GM18526 (cell line): ENCODE data around the gene MRTFA.

Source experiments
- POLR2A ChIP-seq: IDR thresholded peaks from 3 replicates; pipeline ENCODE4 v1.6.1; 2011; ENCODE audit not compliant: insufficient read length; ENCODE audit errors: extremely low read depth

The MRTFA gene

DNA sequence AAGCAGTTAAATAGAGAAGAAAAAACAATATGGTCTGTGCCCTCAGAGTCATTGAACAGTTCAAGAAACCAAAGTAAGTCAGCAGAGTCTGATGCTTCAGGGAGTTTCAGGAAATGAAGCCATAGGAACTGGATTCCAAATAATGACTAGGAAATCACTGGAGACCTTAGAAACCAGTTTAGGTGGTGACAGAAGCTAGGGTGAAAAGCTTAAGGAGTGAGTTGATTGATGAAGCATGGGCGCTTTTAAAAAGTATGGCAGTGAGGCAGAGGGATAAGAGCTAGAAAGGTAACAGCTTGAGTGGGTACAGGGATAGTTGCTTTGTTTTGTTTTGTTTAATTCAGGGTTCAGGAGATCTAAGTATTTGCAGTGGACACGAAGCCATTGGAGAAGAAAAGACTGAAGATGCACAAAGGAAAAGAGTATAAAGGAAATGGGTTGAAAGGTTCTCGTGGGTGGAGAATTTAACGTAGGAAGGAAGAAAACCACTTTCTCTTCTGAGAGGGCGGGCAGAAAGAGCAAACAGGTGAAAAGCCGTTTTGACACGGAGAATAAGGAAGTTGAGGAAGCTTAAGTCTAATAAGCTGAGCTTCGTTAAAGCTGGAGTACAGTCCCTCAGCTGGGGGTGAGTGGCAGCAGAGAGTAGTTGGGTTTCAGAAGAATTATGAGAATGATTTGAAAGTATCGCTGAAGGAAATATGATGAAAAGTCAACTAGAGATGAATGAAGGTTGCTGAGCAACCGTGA, 251.3 kb downstream of the MRTFA start:
- TF ChIP-seq POLR2A, result no peak

DNA sequence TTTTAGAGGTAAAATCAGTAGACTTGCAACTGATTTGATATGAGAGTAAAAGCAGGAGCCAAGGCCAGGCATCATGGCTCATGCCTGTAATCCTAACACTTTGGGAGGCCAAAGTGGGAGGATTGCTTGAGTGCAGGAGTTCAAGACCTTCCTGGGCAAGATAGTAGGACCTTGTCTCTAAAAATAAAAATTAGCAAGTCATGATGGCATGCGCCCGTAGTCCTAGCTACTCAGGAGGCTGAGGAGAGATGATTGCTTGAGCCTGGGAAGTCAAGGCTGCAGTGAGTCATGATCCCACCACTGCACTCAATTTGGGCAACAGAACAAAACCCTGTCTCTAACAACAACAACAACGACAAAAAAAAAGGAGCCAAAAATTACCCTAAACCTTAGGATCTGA, 252.6 kb downstream of the MRTFA start:
- no peak for TF ChIP-seq POLR2A

DNA sequence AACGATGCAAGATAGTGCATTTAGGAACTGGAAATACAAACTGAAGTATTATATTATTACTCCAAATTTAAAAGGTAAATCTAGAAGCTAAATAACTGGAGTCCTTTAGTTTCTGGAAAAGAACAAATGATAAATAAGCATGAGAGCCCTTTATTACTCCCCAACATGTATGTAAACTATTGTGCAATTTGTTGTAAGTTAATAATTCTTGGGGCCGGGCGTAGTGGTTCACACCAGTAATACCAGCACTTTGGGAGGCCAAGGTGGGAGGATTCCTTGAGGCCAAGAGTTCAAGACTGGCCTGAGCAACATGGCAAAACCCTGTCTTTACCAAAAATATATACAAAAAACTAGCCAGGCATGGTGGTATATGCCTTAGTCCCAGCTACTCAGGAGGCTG, 255.1 kb downstream of the MRTFA start:
- no peak for TF ChIP-seq POLR2A

DNA sequence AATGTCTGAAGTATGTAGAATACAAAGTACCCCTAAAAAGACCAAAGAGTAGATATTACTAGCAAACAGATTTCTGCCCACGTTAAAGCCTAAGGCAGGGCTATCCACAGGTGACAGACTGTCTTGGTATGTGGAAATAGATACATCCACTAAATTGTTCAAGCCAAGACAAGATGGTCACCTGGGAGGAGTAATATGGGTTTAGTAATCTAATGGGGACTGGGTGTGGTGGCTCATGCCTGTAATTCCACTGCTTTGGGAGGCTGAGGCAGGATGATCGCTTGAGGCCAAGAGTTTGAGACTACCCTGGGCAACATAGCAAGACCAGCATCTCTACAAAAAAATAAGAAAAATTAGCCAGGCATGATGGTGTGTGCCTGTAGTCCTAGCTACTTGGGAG, 258.6 kb downstream of the MRTFA start:
- no peak for TF ChIP-seq POLR2A

GRCh38 chr22:40376149-40376548, 260.4 kb downstream of the MRTFA start:
- TF ChIP-seq POLR2A, result no peak

DNA sequence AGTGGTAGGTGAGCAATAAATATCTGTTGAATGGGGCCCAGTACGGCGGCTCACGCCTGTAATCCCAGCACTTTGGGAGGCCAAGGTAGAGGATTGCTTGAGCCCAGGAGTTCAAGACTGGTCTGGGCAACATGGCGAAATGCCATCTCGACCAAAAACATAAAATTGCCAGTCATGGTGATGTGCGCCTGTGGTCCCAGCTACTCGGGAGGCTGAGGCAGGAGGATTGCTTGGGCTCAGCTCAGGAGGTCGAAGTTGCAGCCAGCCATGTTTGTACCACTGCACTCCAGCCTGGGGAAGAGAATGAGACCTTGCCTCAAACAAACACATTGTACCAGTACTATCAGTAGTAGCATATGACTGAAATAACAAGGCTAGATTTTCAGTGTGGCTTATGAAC, 262.0 kb downstream of the MRTFA start:
- no peak for TF ChIP-seq POLR2A

DNA sequence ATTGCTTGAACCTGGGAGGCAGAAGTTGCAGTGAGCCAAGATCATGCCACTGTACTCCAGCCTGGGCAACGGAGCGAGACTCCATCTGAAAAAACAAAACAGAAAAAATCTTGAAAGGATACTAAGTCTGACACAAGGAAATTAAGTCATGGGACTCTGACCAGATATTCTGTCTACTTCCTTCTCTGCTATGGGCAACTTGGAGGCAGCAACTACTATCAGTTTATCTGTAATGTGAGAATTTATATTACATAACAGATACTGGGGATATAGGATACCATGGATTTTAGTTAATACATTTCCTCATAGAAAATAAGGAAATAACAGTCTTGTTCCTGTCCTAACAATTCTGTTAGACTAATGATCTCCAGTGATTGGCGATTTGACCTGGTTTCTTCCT, 267.7 kb downstream of the MRTFA start:
- TF ChIP-seq POLR2A, result no peak

DNA sequence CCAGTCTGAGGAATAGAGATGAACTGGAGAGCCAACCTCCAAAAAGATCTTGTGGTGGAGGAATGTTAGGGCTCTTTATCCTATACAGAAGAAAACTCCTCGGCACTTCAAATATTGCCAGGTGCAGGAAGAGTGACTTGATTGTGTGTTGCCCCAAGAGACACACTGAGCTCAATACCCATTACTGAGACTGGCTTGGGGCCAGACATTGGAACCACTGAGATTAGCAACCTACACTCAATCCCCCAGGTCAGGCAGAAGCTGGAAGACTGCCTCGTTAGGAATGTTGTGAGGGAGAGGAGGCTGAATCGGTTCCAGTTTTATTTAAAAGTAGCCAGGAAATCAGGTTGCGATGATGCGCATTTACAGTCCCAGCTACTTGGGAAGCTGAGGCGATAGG, 268.5 kb downstream of the MRTFA start:
- TF ChIP-seq POLR2A, result no peak

DNA sequence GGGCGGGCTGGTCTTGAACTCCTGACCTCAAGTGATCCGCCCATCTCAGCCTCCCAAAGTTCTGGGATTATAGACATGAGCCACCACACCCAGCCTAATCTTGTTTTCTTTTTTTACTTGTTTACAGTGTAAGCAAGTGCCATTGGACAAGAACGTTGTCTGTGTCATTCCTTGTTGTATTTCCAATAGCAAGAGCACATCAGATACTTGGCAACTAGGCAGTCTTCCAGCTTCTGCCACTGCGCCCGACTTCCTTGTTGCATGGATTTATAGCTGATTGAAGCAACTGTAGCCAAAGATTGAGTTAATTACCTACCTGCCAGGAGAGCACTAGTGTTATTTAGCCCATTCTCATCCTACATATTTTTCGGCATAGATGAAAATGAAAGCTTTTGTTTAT, 269.2 kb downstream of the MRTFA start:
- TF ChIP-seq POLR2A, result no peak

- no peak for TF ChIP-seq POLR2A
These were observed 270.5 kb downstream of the MRTFA start for GRCh38 chr22:40366068-40366467.

- no peak for TF ChIP-seq POLR2A
These were observed 272.1 kb downstream of the MRTFA start for GRCh38 chr22:40364431-40364830.

- no peak for TF ChIP-seq POLR2A
These were observed 273.5 kb downstream of the MRTFA start for GRCh38 chr22:40363059-40363458.

DNA sequence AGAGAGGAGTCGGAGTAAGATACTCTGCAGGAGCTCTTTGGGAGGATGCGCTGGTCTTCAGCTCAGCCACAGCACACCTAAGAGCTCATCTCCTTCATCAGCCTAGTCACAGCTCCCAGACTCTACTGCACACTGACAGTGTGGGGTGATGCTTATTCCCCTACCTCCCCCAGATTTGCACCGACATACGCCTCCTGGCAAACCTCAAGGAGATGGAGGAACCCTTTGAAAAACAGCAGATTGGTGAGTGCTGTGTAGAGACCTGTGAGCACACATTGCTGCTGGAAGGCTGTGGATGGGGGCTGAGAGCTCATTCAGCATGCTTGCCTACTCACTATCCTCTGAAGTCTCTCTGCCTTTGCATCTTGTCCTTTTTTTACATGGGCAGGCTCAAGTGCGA, 275.4 kb downstream of the MRTFA start:
- no peak for TF ChIP-seq POLR2A
